GM12892 (cell line): ENCODE data around the gene RPS25.
"Not testable (repeated sequence)": the region's sequence is repeated elsewhere in the genome, so short reads cannot be mapped to it uniquely, and the experiment has no call there.

Experiments used
- DNase-seq: peaks from one replicate; pipeline ENCODE4 v3.0.0; 2011; ENCODE audit not compliant: insufficient read length
- FAIRE-seq: peaks from 2 replicates; lab custom pipeline; 2011; peaks lifted over from hg19 to GRCh38; lab: Jason Lieb, UNC
- POLR2A ChIP-seq: IDR thresholded peaks from 2 replicates; pipeline ENCODE4 v1.6.1; 2011; ENCODE audit warnings: low read depth, low read length, control low read depth
- POLR2AphosphoS5 ChIP-seq: IDR thresholded peaks from 2 replicates; pipeline ENCODE4 v1.6.1; 2011; ENCODE audit warnings: low read depth, low read length, control low read depth
- TAF1 ChIP-seq: IDR thresholded peaks from 2 replicates; pipeline ENCODE4 v1.6.1; 2011; ENCODE audit warnings: low read depth, mild to moderate bottlenecking, control low read depth, low read length, borderline replicate concordance

The RPS25 gene

GRCh38 chr11:119052163-119052814, 34.1 kb upstream of the RPS25 start:
- DNase-seq (no peak), FAIRE-seq (no peak)
- TF ChIP-seq POLR2A (no peak), TAF1 (no peak), POLR2AphosphoS5 (no peak)

DNA sequence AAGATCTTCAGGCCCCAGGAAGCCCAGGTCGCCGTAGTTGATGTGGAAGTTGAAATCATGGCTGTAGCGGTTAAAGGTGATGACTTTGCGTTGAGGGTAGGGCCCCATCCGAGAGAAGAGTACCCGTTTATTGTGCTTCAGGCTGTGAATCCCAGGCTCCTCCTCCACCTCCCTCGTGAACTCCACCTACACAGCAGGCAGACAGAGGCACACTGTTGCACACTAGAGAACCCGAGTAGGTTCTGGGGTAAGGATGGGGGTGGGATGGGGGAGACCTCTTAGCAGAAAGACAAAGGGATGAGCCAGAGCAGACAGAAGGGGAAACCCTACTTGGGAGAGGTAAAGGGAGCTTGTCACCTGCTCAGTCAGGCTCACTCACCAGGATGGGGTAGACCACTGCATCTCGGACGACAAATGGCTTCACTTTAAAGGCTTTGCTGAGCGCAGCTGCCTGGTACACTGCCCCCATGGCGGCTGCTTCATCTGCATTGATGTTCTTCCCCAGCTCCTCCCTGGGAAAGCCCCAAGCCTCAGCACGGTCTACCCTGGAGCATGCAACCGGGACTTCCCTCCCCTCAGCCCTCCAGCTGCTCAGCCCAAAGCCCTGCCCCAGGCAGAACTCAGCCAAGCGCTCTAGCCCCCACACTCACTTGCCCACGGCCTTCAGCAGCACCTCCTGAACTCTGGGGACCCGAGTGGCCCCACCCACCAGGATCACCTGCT, 33.5 kb upstream of the RPS25 start:
- TF ChIP-seq POLR2A (peak; percentile 64), POLR2AphosphoS5 (peak; percentile 69; the same call in 1 of the 2 replicates), TAF1 (no peak)
- DNase-seq = no peak
- peak; percentile 100 for FAIRE-seq

- FAIRE-seq (no peak), DNase-seq (no peak)
- no peak for TF ChIP-seq POLR2A
- TF ChIP-seq TAF1 = no peak
- TF ChIP-seq POLR2AphosphoS5 = no peak
Measured at GRCh38 chr11:119049081-119049480, 30.9 kb upstream of the RPS25 start.

DNA sequence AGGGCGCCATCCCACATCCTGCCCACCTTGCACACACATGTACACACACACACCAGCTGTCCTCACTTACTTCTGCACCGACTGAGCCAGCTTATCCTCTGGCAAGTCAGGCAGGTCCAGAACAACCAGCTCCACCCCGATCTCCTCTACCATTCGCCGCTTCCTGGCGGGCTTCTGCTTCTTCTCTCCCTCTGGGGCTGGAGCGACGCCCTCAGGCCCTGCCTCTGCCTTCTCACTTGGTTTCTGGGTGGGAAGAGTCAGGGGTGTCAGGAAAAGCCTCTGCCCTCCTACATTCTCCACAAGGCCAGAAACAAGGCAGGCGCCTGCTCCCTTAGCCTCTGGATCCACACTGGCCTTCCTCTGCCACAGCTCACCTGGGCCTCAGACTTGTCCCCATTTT, 30.5 kb upstream of the RPS25 start:
- FAIRE-seq = no peak
- DNase-seq = no peak
- TF ChIP-seq POLR2AphosphoS5 = no peak
- TF ChIP-seq TAF1 = no peak
- TF ChIP-seq POLR2A = no peak

DNA sequence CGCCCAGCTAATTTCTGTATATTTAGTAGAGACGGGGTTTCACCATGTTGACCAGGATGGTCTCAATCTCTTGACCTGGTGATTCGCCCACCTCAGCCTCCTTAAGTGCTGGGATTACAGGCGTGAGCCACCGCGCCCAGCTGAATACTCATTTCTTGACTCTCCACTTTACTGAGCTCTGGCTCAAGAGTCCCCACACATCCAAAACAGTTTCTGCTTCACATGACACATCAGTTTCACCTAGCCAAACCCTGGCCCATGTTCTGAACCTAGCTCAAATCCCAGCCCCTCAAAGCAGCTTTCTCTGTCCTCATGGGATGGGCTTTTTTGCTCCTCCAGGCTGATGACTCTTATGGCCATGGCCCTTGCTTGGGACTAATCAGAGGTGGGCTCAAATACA, 29.1 kb upstream of the RPS25 start:
- DNase-seq = no peak
- TF ChIP-seq TAF1 (no peak), POLR2A (no peak), POLR2AphosphoS5 (no peak)
- no peak for FAIRE-seq

DNA sequence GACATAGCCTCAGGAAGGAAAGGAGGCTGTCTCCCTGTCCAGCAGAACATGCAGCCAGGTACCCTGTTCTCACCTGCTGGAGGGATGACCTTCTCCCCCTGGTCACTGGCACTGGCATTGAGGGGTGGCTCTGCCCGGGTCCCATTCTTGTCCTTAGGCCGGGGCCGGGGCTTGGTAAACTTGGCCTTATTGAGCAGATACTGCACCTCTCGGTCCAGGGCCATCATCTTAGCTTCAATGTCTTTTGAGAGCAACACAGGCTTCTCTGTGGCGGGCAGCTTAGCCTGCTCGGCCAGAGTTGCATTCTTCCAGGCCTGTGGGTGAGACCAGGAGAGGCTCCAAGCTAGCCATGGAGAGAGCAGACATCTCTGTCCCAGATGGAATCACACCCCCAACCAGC, 28.3 kb upstream of the RPS25 start:
- TF ChIP-seq POLR2AphosphoS5 (no peak), POLR2A (0 out of 2 replicates have a peak, but pooled peaks have one; percentile 28), TAF1 (no peak)
- FAIRE-seq (no peak), DNase-seq (no peak)

DNA sequence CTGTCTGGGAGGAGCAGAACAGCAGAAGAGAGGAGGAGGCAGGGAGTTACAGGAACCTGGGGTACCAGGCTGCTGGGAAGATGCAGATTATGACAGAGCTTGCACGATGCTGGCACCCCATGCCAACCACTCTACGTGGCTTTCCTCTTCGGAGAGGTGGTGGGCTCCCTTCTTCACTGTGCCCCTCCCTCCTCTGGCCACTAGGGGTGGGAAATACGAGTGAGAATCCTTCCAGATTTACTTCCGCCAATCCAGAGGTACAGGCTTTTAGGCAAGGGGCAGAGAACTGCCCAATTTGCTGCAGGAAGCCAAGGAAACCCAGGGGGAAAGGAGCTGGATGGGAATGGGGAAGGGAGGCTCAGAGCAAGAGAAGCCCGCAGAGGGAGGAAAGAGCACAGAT, 26.6 kb upstream of the RPS25 start:
- DNase-seq (no peak), FAIRE-seq (no peak)
- no peak for TF ChIP-seq POLR2A
- no peak for TF ChIP-seq POLR2AphosphoS5
- no peak for TF ChIP-seq TAF1

- no peak for FAIRE-seq
- no peak for DNase-seq
- 0 out of 2 replicates have a peak, but pooled peaks have one; percentile 27 for TF ChIP-seq POLR2AphosphoS5
- TF ChIP-seq POLR2A = no peak
Measured at GRCh38 chr11:119042927-119043326, 24.8 kb upstream of the RPS25 start.

- TF ChIP-seq POLR2AphosphoS5 = no peak
- no peak for TF ChIP-seq TAF1
- TF ChIP-seq POLR2A = no peak
- DNase-seq (no peak), FAIRE-seq (peak; percentile 46)
Measured at GRCh38 chr11:119041821-119042514, 23.8 kb upstream of the RPS25 start.

DNA sequence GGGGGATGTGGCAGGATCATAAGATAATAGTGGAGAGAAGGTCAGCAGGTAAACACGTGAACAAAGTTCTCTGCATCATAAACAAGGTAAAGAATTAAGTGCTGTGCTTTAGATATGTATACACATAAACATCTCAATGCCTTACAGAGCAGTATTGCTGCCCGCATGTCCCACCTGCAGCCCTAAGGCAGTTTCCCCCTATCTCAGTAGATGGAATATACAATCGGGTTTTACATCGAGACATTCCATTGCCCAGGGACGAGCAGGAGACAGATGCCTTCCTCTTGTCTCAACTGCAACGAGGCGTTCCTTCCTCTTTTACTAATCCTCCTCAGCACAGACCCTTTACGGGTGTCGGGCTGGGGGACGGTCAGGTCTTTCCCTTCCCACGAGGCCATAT, 21.3 kb upstream of the RPS25 start:
- DNase-seq, FAIRE-seq: not testable (repeated sequence)

DNA sequence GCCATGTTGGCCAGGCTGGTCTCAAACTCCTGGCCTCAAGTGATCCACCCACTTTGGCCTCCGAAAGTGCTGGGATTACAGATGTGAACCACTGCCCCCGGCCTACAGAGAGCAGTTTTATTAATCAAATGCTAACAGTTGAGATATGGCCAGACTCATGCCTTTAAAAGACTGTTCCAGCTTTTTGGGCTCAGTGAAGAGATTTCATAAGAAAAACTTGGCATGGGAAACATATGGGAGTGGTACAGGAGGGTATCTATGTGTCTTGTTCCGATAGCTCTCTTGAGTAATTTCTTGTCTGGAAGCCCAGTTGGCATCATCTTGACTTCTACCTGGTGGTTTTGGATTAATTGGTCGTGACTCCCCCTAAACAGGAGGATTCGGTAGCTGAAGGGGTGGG, 20.7 kb upstream of the RPS25 start:
- FAIRE-seq = no peak
- no peak for DNase-seq
- TF ChIP-seq TAF1 (no peak), POLR2A (no peak), POLR2AphosphoS5 (no peak)
